Adrenal gland (tissue), 5 donors: ENCODE measurements around the gene SACS.

Source experiments
- CTCF ChIP-seq, 6 experiments: fragments of 450-650 bp in 4 of 6; fragments of 200-600 bp in 2 of 6; sonication (generic) in 1 of 6; IDR thresholded peaks; 1 replicate in 5 of 6; 2 replicates in 1 of 6; pipeline versions ENCODE4 v1.5.1 to v1.8.0; 2016 to 2021; ENCODE audit warnings: antibody characterized with exemption in 6 of 6, mild to moderate bottlenecking in 2 of 6, moderate library complexity in 1 of 6
- POLR2A ChIP-seq, 2 donors: fragments of 450-650 bp; IDR thresholded peaks; one replicate each; pipeline ENCODE4 v1.6.1; 2017; ENCODE audit warnings: antibody characterized with exemption in 2 of 2, mild to moderate bottlenecking in 2 of 2, moderate library complexity in 1 of 2
- donor health status: DM: no; HTN: no; CAD: no.

- TF ChIP-seq CTCF (IDR thresholded peaks at IDR 0.05) (no peak), POLR2A (IDR thresholded peaks at IDR 0.05) (no peak)
Observed at GRCh38 chr13:23456437-23457210, 23.1 kb upstream of the SACS start.
